ENCODE data around the gene NT5C3A.
"Not testable (repeated sequence)": the region's sequence is repeated elsewhere in the genome, so short reads cannot be mapped to it uniquely, and the experiment has no call there.

The NT5C3A gene

GRCh38 chr7:33062023-33062781 lies at the start of gene NT5C3A:
Gene NT5C3A (minus strand): TSS chr7:33062776. CDS start chr7:33062705, 71 bp downstream.
- peak; percentile 46 for DNase-seq

GRCh38 chr7:33111614-33112013 lies 49.0 kb upstream of the NT5C3A start:
- no peak for DNase-seq

- DNase-seq: peak; percentile 31
Observed at GRCh38 chr7:33109758-33110238, 47.2 kb upstream of the NT5C3A start.

DNA sequence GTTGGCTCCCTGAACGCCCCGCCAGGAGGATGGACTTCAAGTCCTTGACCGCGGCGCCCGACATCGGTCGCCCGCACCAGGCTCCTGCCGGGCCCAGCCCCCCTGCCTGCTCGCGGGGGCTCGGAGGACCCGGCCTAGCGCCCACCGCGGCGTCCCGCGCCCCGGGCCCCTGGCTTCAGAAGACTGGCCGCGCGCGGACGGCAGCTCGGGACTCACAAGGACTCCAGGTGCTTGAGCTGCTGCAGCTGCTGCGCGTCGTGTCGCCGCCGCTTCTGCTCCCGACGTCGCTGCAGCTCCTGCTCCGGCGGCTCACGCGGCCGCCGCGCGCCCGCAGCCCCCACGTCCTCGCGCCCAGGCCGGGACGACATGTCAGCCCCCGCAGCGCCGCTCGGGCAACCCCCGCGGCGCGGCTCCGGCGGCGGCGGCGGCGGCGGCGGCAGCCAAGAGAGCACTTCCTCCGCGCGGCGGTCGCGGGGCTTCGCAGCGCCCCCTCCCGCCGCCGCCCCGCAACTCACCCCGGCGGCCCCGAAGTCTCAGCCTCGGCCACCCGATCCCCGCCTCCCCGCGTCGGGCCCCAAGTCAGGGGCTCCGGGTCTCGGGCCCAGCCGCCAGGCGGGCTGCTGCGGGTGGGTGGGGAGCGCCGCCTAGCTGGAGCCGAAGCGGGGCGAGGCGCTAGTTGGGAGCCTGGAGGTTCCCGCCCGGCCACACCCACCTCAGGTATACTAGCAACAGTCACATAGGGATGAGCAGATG lies 46.6 kb upstream of the NT5C3A start, which contains the start of gene RP9:
RP9 (minus strand) TSS at position 400 of the 753 bp plus-strand sequence; CDS start at position 368, 32 bp downstream.
- DNase-seq: peak; percentile 89

DNA sequence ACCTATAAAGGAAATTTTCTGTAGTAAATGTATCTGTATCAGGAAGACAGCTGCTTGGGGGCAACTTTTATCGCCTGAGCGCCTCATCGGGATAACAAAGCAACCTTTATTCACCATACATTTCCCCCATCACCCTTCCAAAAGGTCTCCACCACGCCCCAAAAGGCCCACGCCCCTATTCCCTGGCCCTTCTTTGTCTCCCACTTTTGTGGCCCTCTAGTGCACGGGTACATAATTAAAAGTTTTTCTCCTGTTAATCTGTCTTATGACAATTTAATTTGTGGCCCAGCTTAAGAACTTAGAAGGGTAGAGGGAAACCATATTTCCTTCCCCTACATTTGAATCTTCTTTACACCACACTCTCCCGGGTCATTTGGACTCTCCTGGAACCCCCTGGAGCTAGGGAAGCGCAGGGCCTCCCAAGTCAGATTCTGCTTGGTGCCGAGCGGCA lies 46.0 kb upstream of the NT5C3A start:
- no peak for DNase-seq

DNA sequence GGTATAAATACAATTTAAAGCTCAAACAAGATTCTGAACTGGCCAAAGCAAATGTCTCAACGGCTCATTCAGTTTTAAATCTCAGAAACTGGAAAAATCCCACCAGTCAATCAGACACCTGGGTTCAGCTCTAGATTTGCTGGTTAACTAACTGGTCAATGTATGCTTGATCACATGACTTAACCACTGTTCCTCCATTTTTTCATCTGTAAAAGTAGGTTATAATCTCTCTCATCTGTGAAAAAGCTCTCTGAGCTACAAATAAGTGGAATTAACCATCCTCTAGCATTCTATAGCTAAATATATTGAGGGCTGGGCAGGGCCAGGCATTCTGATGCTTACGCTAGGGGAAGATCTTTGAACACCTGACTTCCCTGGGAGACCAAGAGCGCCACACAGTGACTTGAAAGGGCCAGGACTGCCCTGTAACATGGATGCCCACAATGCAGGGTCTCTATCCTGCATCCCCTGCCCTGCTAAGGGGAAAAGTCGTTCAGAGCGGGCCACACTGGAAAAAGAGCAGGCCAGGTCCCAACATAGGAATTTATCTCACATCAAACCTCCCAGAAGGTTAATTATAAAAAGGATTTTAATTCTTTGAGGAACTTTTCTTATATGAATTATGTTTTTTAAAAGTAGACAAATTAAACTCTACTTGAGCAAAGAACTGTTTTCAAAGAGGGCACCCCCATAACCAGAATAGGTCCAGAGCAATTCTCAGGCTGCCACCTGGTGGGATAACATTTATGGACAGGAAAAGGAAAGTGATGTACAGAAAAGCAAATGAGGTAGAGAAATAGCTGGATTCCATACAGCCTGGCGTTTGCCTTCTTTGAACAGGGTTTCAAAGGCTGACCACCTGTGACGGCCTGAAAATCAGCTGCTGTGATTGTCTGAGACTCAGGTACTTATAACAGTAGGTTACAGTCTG lies 44.8 kb upstream of the NT5C3A start:
- peak; percentile 17 for DNase-seq

GRCh38 chr7:33101906-33102305 lies 39.3 kb upstream of the NT5C3A start:
- no peak for DNase-seq

DNA sequence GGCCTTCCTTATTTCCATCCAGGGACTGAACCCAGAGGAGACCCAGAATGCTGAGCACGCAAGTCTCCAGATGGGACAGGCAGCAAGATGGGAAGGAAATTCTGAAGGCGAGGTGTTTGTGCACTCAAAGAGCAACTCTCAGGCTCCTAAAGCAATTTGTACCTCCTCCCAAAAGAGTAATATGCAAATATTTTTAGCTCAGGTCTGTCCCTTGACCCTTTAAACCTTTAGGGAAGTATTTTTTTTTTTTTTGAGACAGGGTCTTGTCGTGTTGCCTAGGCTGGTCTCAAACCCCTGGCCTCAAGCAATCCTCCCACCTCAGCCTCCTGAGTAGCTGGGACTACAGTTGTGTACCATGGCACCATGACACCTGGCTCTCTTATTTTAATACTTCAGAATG lies 38.2 kb upstream of the NT5C3A start:
- no peak for DNase-seq

DNA sequence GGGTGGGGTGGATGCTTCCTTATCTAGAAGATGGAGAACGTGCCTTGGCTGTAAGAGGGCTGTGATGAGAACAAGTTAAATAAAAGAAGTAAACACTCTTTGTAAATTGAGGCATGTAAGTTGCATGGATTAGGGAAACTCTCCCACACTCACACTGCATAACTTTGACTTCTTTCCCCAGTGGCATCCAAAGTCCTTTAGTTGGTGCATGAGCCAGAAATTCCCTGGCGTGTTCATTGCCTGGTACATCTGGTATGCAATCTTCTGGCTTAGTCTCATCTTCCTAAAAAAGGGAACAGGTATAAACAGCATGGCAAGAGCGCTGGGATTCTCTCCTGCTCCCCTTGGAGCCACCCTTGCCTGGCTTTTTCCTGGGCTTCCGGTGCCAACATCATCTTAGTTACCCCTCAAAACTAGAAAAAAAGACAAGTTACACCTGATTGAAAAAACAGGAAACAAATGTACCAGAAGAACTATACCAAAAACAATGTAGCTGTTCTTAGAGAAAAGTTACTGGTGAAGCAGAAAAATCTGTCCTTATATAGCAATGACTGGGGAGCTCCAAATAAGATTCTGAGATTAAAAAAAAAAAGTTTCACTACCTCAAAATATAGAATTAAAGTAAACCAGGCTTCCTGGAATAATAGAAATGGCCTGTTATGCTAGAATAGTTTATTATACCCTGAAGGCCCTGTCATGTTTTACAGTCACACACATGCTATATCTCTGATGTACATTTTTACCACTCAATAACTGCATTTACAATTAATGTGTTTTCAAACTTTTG lies 36.8 kb upstream of the NT5C3A start:
- DNase-seq: no peak

- DNase-seq: not testable (repeated sequence)
Observed at GRCh38 chr7:33094745-33095275, 32.2 kb upstream of the NT5C3A start.

DNA sequence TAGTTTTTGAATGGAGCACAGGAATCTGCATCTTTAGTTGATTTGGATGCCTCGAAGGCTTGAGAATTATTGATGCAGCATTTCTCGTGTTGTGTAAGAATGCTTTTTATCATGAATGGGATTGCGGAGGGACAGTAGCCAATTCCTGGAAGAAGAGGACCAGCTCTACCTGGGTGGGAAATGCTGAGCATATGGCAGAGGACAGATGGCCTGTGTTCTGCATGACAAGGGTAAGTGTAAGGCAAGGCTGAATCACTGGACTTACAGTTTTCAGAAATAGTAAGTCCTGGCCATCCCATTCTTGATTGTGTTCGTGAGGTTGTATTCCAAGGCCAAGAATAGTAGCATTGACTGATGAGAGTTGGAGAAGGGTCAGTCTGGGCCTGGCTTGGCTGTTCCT lies 30.7 kb upstream of the NT5C3A start:
- no peak for DNase-seq

- DNase-seq: no peak
Observed at GRCh38 chr7:33091641-33092191, 29.1 kb upstream of the NT5C3A start.

DNA sequence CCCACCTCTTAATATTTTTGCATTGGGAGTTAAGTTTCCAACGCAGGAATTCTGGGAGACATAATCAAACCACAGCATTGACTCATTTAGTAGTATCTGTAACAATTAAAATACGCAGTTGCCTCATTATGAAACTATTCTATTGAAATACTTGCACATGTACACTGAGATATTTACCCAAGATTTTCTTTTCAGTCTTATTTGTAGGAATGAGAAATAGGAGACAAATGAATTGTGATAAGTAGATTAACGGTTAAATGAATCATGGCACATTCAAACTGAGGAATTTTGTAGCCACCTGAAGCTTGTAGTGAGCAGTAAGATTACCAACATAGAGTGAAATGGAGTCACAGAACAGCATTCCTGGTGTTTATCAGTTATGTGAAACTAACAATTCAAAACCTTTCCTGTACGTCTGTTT lies 28.5 kb upstream of the NT5C3A start:
- no peak for DNase-seq

DNA sequence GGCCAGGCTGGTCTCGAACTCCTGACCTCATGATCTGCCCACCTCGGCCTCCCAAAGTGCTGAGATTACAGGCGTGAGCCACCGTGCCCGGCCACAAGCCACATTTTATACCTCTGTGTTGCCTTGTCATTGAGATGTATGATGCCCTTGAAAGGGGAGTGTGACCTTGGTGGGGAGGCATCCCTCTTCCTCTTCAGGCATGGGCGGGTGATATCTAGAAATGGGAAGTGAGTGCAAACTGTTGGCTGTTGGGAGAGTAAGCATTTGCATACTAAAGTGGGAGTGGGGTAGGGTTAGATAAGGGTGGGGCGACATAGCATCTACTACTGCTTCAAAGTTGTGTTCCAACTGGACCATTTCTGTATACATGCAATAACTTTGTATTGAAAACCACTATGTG lies 26.6 kb upstream of the NT5C3A start:
- DNase-seq: no peak

DNA sequence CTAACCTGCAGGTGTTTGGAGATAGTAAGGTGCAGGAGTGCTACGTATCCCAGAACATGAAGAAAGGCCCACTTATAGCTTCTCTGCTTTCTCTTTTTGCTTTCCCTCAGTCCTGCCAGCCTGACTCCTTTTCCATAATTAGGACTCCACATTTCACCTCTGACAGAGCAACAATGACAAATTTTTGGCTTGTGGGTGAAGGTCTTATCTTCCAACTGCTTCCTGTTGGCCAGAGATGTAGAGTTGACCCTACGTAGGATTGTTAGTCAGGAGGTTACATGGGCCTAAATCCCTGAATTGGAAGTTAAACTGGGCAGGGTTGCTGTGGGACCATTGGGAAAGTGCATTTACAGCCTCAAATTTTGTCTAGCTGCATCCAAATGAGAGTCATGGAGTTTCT lies 25.3 kb upstream of the NT5C3A start:
- DNase-seq: no peak

GRCh38 chr7:33087356-33087755 lies 24.8 kb upstream of the NT5C3A start:
- no peak for DNase-seq

DNA sequence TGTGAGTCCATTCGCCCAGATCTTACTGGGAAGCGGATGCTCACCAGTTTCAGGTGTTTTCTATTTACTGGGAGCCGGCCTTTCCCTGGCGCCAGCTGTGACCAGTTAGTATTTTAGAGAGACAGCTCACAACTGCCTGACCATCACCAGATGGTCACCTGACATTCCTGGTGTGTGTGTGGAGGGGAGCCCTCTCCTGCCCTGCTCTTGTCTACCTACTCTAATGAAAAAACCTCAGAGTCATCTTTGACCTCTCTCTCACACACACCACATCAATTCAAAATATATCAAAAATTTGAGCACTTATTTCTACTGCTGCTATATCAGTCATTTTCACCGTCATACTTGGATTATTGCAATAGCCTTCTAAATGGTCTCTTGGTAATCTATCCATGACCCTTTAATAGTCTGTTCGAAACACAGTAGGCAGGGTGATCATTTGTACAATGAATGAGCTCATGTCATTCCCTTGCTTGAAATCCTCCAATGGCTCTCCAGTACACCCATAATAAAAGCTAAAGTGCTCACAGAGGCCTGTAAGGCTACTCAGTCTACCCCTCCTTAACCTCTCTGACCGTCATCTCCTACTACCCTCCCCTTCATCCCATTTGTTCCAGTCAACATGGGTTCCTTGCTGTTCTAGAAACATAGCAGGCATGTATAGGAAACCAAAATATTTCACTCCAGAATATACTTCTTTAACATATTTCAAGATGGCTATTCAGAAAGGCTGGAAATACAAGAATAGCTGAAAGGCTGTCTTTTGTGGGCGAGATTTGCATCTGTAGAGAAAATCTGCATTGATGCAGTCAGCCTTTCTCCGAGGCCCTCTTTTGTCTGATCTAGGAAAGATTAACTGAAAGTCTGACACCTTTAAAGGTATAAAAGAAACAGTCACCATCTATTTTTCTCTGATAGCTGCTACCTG lies 17.5 kb upstream of the NT5C3A start:
- DNase-seq: no peak

DNA sequence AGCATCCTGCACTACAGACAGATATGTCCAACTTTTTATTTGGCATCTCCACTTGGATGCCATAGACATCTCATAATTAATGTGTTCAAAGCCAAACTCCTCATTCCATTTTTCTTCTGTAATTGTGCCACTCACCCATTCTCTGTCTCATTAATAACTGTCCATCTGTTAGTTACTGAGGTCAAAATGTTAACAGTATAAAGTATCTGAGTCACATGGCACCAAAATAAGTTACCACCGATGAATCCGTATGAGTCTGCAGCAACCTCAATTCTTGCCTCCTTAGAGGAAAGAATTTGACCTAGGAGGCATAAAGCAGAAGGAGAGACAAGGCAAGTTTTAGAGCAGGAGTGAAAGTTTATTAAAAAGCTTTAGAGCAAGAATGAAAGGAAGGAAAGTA lies 16.5 kb upstream of the NT5C3A start:
- DNase-seq: no peak

DNA sequence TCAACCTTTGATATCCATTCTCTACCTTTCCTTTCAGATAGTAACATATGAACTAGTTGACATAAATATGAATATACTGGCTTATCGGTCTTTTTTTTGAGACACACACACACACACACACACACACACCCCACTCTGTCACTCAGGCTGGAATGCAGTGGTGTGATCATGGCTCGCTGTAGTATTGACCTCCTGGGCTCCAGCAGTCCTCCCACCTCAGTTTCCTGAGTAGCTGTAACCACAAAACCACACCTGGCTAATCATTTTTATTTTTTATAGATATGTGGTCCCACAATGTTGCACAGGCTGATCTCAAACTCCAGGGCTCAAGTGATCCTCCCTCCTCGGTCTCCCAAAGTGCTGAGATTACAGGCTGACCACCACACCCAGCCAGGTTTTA lies 14.2 kb upstream of the NT5C3A start:
- DNase-seq: no peak

- DNase-seq: no peak
Observed at GRCh38 chr7:33075818-33076518, 13.4 kb upstream of the NT5C3A start.
